Limb (tissue), 2 donors: ENCODE results near the gene SLC34A1.
"Not testable (repeated sequence)": the region's sequence is repeated elsewhere in the genome, so short reads cannot be mapped to it uniquely, and the experiment has no call there.

Experiments
- DNase-seq, 2 donors: peaks; one replicate each; pipeline ENCODE4 v3.0.0-alpha.2; 2016; ENCODE audit errors: extremely low spot score in 2 of 2

The SLC34A1 gene

DNA sequence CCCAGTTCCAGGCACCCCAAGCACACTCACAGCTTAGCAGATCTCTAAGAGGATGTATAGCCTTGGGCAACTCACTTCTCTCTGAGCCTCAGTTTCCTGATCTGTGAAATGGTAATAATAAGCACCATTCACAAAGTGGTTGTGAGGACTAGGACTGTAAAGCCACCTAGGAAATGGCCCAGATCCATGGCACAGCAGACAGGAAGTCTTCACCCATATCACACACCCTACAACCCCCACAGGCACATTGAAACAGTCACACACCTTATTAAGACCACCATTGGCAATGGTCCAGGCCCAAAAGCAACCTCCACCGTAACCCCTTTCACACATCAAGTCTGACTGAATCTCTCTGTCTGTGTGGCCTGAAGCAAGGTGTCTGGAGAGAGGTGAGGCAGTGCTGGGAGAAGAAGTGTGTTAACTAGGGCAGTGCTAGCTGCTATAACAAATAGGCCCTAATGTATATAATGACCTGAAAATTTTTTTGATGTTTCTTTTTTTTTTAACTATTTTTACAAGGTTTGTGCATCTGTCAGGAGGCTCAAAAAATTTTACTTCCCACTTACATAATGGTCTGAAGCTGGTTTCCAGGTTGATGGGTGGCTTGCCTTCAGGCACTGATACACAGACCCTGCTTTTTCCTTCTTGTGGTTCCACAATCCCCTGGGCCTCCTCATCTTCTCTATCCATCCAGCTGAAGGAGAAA lies 28.9 kb upstream of the SLC34A1 start:
- no peak for DNase-seq

DNA sequence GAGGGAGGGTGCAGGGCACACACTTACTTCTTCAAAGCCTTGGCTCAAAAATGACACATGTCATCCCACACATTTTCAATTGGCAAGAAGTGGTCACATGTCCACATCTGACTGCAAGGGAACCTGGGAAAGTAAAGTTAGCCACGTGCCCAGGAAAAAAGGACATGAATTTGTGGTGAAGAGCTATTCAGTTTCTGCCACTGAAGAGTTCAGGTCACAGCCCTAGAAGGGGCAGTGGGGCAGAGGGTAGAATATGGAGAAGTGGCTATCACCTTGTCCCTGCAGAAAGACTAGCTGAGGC lies 28.4 kb upstream of the SLC34A1 start:
- no peak for DNase-seq

DNA sequence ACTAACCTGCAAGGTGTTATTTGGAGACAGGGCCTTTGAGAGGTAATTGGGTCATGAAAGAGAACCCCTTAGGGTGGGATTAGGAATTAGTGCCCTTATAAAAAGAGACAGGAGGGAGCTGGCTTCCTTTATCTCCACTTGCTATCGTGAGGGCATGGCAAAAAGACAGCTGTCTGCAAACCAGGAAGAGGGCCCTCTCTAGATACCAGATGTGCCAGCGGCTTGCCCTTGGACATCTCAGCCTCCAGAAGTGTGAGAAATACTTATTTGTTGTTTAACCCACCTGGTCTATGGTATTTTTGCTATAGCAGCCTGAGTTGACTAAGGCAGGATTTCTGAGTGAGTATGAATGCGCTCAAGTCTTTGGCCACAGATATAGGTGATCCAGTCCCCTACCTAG lies 27.5 kb upstream of the SLC34A1 start:
- no peak for DNase-seq

DNA sequence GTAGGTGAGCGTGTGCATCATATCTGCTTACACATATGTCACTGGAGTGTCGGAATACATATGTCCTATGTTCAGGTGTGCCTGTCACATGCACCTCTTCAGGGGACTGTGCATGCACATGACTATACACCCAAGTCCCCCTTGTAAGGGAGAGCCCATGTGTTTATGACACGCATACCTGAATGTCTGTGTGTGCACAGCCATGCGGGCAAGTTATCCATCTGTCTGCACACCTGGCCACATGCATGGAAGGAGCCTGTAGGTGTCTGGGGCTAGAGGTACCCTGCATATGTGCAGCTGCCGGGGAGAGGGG lies 27.1 kb upstream of the SLC34A1 start:
- no peak for DNase-seq

DNA sequence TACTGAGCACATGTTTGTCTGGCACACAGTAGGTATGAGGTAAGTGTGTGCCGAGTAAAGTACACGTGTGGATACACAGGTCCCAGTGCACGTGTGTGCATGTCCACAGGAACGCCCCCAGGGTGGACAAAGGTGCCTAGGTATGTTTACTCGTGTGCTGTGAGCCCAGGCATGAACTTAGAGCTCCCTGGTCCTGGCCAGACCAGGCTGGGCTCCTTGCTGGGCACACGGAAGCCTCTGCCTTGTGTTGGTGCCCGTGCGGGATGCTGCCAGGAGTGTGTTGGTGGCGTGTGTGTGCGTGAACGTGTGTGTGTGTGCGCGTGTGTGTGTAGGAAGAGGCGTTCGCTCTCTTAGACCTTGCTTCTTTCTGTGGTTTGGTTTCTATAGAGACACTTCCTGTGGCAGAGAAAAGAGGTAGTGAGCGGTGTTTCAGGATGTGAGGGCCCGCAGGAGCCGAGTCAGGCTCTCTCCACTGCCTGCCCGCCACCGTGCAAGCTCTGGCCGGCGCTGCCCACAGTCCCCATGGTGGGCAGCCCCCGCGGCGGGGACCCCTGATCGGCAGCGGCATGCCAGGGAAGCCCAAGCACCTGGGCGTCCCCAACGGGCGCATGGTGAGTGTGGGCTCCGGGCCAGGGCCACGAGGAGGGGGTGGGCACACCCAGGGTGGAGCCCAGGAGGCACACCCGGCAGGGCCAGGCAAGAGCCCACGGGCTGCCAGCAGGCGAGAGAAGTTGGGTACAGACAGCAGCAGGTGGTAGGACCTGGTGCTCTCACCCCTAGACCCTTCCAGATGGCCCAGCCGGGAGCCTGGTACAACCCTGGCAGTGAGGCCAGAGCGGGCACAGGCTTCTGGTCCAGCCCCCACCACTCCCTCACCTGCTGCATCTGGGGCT lies 26.5 kb upstream of the SLC34A1 start, which contains the start of gene RGS14:
RGS14 (plus strand) TSS at position 466 of the 893 bp plus-strand sequence; CDS start at position 567, 101 bp downstream.
- no peak for DNase-seq

DNA sequence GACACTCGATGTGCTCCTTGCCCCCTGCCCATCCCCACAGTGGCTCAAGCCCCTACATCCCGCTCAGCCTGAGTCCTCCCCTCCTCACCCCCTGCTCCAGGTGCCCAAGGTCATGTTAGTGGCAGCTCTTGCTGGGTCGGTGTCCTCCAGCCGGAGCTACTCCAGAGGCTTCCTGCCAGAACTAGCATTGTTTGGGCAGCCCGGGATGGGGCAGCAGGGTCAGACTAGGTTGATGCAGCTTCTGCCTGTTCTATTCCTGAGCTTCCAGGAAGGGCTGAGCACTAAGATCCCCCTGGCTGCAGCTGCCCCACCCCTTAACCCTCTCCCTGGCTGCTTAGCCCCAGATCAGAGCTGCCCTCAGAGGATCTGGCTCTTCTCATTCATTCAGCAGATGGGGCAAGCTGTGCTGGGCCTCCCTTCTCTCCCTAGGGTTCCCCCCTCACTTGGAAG lies 25.8 kb upstream of the SLC34A1 start:
- no peak for DNase-seq

DNA sequence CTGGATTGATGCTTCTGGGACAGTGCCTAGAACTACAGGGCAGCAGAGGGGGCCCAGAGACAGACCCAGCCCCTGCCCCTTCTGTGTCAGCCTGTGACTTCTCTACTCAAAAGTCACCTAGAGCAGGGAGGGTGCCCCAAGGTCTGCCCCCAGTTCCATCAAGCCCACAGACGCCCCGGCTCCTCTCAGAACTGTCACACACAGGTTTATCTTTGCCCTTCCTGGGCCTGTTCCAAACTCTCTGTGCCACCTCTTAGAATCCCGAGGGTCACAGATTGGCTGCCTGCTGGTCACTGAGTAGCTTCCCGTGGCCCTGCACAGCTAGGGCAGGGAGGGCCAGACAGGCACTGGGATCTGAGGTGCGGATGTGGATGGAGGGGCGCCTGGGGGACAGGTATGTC lies 24.8 kb upstream of the SLC34A1 start:
- no peak for DNase-seq

DNA sequence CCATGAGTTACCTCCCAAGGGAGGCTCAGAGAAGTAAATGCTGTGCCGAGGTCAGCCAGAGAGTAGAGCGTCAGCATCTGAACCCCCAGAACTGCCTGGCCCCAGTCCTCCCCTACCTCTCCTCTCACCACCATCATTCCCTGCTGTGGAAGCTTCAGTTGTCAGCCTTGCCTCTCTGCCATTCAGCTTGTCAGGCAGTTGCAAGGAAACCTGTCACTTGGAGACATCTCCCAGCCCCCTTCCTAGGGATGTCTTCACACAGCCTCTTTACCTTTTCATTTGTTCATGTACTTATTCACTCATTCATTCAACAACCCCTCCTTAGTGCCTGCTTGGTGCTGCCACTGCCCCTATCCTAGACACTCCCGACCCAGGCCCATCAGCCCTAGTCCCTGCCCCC lies 24.4 kb upstream of the SLC34A1 start:
- no peak for DNase-seq

DNA sequence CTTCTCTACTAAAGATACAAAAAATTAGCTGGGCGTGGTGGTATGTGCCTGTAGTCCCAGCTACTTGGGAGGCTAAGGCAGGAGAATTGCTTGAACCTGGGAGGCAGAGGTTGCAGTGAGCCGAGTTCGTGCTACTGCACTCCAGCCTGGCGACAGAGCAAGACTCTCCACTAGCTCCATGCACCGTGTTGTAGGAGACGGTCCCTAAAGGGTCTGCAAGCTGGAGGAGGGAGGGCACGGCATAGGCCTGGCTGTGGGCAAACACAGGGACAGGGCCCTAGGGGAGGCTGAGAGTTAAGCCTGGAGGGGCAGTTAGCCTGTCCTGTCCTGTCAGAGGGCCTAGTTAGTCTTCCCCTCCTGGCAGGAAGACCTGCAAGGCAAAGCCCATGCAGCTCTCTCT lies 23.5 kb upstream of the SLC34A1 start:
- DNase-seq: not testable (repeated sequence)

DNA sequence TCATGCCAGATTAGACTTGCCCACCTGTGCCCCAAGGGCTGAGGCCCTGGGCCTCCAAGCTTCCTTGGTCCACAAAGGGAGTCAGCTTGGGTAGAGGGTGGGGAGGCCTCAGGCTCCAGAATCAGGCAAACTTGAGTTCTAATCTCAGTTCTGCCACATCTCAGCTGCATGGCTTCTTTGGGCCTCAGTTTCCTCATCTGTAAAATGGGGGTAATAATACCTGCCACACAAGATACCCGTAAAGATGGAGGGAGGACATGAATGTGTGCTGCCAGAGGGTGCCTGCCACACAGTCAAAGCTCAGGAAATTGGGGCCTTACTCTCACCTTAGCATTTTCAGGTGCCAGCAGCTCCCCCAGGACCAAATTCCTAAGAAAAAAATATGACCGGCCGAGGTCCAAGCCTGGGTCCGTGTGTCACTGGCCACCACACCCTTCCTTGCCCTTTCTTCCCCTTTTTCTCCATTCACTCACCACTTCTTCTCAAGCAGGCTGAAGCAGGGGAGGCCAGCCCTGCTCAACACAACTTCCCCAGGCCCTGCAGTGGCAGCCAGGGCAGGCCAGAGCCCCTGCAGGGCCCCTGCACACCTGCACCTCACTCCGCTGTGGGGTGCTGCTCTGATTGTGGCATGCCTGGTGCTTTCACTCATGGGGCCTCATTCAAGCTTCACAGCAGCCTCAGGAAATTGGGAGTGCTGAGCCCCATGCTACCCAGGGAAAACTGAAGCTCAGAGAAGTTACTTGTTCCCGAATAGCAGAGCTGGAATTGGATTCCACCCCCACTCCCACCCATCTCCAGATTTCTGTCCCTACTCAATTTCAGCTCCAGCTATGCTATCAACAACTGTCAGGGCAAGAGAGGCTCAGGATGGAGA lies 22.6 kb upstream of the SLC34A1 start:
- no peak for DNase-seq

DNA sequence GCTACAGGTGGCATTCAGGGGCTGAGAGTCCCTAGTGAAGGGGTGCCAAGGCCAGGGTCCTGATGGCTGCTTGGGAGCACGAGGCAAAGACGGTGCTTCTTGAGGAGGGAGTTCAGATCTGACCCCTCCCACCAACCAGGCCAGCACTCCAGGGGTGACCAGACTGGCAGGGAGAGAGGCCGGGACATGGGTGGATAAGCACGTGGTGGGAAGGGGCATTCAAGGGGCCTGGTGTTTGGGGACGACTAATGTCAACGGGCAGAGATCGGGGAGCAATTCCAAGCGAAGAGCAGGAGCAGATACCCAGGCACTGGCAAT lies 22.0 kb upstream of the SLC34A1 start:
- DNase-seq: no peak

DNA sequence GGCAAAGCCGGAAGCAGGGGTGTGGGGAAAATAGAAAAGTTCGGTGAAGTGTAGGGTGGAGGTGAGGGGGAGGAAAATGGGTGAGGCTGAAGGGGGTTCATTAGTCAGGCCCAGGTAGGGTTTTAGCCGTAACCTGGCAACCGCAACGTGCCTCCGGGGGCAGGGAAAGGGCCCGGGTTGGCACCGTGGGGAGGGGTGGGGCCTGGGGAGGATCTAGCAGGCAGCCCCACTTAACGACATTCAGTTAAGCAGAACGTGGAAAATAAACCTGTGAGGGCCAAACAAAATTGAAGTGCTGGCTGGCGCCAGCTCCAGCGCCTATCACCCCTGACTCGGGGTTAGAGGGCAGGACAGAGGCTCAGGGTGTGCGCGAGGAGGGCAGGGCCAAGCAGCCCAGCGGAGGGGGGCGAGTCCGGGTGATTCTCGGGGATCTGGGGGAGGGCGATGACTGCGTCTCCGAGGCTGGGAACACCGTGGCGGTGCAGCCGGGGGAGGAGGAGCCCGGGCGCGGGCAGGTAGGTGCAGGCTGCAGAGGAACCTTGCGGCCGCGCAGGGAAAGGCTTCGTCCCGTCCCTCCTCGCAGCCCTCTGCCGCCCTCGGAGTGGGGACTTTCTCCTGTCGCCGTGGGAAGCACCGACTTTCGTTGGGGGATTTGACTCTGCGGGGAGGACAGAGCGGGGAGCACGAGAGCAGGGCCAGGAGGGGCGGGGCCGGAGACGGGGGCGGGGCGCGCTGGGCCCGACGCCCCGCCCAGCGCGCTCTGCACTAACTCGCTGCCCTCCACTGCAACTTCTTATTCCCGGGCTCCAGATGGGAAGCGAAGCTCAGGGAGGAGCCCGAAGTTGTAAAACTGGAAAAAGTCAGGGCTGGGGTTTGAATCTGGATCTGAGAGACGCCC lies 21.4 kb upstream of the SLC34A1 start:
- peak; percentile 56 to 70 for DNase-seq

DNA sequence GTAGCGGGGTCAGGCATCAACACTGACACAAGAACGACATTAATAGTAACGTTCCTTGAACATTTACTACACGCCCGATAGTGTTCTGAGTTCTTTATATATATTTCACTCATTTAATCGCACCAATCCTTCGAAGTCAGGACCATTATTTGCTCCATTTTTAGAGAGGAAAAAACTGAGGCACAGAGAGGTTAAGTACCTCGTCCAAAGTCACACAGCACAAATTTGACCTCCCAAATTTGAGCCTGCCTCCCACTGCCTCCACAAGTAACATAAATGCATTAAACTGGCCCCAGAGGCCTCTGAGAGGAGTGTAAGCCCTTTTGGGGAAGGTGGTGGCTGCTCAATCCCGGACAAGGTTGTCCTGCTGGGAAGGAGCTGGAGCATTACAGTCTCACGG lies 20.7 kb upstream of the SLC34A1 start:
- no peak for DNase-seq

DNA sequence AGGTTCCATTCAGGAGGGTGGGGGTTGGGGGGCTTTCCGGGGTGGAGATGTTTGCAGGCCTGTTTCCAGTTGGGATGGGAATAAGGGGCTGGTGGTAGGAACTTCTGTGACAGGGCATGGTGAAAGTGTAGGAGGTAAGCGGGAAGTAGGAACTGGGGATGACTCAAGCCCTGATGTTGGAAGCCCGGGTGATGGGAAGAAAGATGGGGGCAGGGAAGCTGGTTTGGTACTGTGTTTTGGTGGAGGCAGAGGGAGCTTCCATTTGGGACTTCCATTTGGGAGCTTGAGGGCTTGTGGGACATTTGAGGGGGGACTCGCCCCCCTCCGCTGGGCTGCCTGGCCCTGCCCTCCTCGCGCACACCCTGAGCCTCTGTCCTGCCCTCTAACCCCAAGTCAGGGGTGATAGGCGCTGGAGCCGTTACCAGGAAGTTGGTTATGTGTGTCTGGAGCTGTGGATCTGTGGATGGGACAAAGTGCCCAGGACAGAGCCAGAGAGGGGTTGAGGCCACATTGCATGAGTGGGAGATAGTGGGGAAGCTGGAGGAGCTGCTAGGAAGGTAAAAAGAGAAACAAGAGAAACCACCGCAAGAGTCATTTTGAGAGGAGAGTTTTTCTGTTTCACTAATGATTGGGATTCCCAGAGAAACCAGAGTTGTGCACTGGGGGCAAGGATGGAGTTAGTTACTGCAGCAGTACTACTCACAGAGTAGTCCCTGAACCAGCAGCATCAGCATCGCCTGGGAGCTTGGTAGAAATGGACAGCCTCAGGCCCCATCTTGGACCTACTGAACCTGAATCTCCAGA lies 19.9 kb upstream of the SLC34A1 start:
- no peak for DNase-seq

DNA sequence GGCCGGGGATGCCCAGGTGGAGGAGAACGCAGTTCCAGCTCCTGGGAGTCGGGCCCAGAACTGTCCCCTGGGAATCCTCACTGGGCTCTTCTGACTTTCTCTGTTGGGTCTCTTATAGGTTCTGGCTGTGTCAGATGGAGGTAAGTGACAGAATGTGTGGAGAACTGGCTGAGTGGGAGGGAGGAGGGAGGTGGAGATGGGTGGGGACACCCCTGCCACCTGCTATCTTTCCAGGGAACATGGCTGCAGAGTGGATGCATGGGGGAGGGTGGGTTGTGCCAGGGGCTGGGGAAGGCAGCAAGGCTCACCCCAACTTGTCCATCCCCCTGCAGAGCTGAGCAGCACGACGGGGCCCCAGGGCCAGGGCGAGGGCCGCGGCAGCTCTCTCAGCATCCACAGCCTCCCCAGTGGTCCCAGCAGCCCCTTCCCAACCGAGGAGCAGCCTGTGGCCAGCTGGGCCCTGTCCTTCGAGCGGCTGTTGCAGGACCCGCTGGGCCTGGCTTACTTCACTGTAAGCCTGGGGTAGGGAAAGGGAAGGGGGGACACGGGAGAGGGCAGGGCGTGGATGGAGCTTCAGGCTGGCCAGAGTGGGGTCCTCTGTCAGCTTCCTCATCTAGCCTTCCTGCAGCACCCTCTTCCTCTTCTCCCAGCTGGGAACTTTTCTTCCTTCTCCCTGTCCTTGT lies 18.2 kb upstream of the SLC34A1 start:
- DNase-seq: no peak

DNA sequence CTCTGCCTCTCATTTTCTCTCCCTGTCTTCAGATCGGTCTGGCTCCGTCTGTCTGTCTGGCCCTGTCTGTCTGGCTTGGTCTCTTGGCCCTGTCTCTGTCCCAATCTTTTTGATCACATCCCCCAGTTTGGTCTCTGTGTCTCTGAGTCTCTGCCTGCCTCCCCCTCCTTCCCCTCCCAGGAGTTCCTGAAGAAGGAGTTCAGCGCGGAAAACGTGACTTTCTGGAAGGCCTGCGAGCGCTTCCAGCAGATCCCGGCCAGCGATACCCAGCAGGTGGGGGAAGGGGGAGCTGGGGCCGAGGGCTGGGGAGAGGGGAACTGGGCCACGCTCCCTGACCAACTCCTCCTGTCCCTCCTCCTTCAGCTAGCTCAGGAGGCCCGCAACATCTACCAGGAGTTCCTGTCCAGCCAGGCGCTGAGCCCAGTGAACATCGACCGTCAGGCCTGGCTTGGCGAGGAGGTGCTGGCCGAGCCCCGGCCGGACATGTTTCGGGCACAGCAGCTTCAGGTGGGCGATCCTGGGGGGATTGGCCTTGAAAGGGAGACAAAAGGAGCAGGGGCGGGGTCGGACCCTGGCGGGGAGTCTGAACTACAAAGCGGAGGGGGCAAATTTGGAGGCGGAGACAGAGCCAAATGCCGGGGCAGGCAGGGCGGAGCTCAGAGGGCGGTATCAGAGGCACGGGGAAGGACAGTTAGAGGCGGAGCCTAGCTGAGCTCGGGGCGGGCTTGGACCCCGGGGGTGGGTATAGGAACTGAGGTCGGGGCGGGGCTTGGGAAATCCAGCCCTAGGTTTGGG lies 17.5 kb upstream of the SLC34A1 start:
- peak; percentile 91 to 92 for DNase-seq

DNA sequence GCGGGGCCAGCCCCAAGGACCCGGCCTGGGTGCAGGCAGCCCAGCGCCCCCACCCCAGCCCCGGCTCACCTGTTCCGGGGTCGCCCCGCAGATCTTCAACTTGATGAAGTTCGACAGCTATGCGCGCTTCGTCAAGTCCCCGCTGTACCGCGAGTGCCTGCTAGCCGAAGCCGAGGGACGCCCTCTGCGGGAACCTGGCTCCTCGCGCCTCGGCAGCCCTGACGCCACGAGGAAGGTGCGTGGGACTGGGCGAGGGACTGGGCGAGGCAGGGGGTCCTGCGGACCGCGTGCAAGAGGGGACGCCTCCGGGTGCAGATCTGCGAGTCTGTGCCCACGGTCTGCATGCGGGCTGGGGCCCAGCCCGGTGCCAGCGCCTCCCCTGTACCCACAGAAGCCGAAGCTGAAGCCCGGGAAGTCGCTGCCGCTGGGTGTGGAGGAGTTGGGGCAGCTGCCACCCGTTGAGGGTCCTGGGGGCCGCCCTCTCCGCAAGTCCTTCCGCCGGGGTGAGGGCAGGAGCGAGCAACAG lies 16.8 kb upstream of the SLC34A1 start:
- DNase-seq: no peak

DNA sequence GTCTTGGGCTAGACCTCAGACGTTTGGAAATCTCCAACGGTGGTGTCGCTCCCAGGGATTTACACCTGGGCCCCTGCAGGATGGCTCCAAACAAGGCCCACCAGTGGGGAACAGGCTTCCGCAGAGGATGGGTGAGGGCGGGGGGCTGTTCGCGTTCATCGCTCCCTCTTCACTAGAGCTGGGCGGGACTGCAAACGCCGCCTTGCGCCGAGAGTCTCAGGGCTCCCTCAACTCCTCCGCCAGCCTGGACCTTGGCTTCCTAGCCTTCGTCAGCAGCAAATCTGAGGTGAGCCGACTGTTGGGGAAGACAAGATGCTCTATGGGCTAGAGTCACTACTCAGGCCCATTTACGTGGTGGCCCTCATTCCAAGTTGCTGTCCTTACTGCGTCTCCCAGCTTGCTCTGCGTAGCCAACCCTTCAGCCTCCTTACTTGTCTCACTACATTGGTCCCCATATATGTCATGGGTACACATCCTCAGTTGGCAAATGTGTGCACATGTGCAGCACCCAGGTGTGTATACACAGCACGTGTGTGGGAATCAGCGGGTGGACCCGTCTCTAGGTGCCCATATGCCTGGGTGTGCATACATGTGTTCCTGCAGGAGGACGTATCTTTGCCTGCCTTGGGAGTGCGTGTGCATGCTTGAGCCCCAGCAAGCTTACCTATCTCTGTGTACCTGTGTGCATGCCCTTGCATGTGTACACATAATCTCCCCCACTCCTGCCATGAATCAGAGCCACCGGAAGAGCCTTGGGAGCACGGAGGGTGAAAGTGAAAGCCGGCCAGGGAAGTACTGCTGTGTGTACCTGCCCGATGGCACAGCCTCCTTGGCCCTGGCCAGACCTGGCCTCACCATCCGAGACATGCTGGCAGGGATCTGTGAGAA lies 16.0 kb upstream of the SLC34A1 start:
- no peak for DNase-seq
